Measurements from ENCODE around the gene TP63. TPM values are rescaled to one million over a fixed set of nuclear protein-coding genes. Genes with fewer than 3 reads are reported as not detected.

The TP63 gene
- total and polyA plus RNA-seq, 2 experiments from 2014 or later: not detected

DNA sequence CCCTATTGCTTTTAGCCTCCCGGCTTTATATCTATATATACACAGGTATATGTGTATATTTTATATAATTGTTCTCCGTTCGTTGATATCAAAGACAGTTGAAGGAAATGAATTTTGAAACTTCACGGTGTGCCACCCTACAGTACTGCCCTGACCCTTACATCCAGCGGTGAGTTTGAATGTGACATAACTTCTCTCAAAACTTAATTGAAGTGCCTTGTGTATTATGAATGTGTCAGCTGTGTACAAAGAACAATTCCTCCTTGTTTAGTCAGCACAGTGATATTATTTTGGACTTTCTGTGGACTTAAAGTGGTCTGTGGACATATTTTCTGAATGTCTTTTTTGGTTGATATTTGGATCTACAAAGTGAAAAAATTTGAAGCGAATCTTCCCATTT lies 220 bp downstream of the TP63 start (continued):
- TF ChIP-seq, protein P1, sequence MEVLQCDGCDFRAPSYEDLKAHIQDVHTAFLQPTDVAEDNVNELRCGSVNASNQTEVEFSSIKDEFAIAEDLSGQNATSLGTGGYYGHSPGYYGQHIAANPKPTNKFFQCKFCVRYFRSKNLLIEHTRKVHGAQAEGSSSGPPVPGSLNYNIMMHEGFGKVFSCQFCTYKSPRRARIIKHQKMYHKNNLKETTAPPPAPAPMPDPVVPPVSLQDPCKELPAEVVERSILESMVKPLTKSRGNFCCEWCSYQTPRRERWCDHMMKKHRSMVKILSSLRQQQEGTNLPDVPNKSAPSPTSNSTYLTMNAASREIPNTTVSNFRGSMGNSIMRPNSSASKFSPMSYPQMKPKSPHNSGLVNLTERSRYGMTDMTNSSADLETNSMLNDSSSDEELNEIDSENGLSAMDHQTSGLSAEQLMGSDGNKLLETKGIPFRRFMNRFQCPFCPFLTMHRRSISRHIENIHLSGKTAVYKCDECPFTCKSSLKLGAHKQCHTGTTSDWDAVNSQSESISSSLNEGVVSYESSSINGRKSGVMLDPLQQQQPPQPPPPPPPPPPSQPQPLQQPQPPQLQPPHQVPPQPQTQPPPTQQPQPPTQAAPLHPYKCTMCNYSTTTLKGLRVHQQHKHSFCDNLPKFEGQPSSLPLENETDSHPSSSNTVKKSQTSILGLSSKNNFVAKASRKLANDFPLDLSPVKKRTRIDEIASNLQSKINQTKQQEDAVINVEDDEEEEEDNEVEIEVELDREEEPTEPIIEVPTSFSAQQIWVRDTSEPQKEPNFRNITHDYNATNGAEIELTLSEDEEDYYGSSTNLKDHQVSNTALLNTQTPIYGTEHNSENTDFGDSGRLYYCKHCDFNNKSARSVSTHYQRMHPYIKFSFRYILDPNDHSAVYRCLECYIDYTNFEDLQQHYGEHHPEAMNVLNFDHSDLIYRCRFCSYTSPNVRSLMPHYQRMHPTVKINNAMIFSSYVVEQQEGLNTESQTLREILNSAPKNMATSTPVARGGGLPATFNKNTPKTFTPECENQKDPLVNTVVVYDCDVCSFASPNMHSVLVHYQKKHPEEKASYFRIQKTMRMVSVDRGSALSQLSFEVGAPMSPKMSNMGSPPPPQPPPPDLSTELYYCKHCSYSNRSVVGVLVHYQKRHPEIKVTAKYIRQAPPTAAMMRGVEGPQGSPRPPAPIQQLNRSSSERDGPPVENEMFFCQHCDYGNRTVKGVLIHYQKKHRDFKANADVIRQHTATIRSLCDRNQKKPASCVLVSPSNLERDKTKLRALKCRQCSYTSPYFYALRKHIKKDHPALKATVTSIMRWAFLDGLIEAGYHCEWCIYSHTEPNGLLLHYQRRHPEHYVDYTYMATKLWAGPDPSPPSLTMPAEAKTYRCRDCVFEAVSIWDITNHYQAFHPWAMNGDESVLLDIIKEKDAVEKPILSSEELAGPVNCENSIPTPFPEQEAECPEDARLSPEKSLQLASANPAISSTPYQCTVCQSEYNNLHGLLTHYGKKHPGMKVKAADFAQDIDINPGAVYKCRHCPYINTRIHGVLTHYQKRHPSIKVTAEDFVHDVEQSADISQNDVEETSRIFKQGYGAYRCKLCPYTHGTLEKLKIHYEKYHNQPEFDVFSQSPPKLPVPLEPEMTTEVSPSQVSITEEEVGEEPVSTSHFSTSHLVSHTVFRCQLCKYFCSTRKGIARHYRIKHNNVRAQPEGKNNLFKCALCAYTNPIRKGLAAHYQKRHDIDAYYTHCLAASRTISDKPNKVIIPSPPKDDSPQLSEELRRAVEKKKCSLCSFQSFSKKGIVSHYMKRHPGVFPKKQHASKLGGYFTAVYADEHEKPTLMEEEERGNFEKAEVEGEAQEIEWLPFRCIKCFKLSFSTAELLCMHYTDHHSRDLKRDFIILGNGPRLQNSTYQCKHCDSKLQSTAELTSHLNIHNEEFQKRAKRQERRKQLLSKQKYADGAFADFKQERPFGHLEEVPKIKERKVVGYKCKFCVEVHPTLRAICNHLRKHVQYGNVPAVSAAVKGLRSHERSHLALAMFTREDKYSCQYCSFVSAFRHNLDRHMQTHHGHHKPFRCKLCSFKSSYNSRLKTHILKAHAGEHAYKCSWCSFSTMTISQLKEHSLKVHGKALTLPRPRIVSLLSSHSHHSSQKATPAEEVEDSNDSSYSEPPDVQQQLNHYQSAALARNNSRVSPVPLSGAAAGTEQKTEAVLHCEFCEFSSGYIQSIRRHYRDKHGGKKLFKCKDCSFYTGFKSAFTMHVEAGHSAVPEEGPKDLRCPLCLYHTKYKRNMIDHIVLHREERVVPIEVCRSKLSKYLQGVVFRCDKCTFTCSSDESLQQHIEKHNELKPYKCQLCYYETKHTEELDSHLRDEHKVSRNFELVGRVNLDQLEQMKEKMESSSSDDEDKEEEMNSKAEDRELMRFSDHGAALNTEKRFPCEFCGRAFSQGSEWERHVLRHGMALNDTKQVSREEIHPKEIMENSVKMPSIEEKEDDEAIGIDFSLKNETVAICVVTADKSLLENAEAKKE (CRISPR knock-in tag; IDR thresholded peaks at IDR 0.05): no peak
- TF ChIP-seq CREB1 (CRISPR knock-in tag; IDR thresholded peaks at IDR 0.05; ENCODE audit: low read depth): no peak
- TF ChIP-seq NANOG (IDR thresholded peaks at IDR 0.05; ENCODE audit: borderline replicate concordance): no peak
- TF ChIP-seq ZNF114 (CRISPR knock-in tag; IDR thresholded peaks at IDR 0.05): no peak
- TF ChIP-seq STAT1 (IDR thresholded peaks at IDR 0.05; ENCODE audit: unreplicated experiment): no peak
- no peak for TF ChIP-seq JUNB (IDR thresholded peaks at IDR 0.05; ENCODE audit: unreplicated experiment)

DNA sequence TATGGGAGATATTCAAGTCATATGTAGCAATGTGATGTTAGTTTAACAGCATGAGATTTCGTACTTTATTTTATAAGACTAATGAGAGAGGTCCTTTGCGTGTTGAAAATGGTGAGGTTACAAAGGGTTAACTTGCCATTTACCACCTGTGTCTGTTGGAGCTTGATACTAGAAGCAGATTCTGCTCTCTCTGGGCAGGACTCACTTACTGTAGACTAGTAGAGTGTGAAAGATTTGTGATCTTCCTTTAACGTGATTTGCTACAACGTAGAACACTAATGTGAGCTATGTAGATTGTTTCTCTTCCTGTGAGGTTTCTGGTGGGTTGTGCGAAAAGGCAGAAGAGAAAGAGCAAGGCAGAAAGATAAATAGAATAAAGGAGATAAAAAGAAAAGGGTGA lies 1.1 kb downstream of the TP63 start:
- Histone ChIP-seq H4K20me1 (replicated peaks; ENCODE audit: insufficient read depth) (no peaks in the 10 kb centered on the region), H2AFZ (0 out of 2 replicates have a peak overlapping the region, but pooled peaks have one; percentile 34), H3K36me3 (ENCODE audit: insufficient read depth) (no peaks in the 10 kb centered on the region), H3K4me3 (no peak overlapping the region), H3K9me2 (ENCODE audit: insufficient read depth) (no peaks in the 10 kb centered on the region), H3K4me2 (no peak overlapping the region), H3K4me1 (ENCODE audit: insufficient read depth) (peaks cover 34% of the 10 kb centered on the region), H3F3A (replicated peaks; ENCODE audit: low read depth) (no peaks in the 10 kb centered on the region), H3K79me2 (replicated peaks; ENCODE audit: insufficient read depth) (no peaks in the 10 kb centered on the region), H3K27me3 (ENCODE audit: insufficient read depth) (no peaks in the 10 kb centered on the region), H3K27ac (ENCODE audit: low read depth) (no peak overlapping the region)
- Mint-ChIP-seq H3K27me3 (ENCODE audit: insufficient read depth, low read depth, poor library complexity) (peaks cover 2% of the 10 kb centered on the region), H3K4me3 (no peak overlapping the region), H3K9me3 (no peaks in the 10 kb centered on the region), H3K27ac (peak overlapping the region; percentile 22; the same call in 1 of the 2 replicates), H3K36me3 (ENCODE audit: low read depth) (no peaks in the 10 kb centered on the region), H3K4me1 (peaks cover 43% of the 10 kb centered on the region)
- ATAC-seq (no peak), DNase-seq (ENCODE audit: low spot score) (peak; percentile 19)
- TF ChIP-seq JUNB (IDR thresholded peaks at IDR 0.05; ENCODE audit: unreplicated experiment): no peak
- TF ChIP-seq, protein P1 (CRISPR knock-in tag; IDR thresholded peaks at IDR 0.05): no peak
- no peak for TF ChIP-seq NANOG (IDR thresholded peaks at IDR 0.05; ENCODE audit: borderline replicate concordance)
- TF ChIP-seq POLR2AphosphoS5 (IDR thresholded peaks at IDR 0.05; ENCODE audit: low read depth): no peak
- TF ChIP-seq EZH2phosphoT487 (IDR thresholded peaks at IDR 0.05; ENCODE audit: unreplicated experiment): no peak
- no peak for TF ChIP-seq CREB1 (CRISPR knock-in tag; IDR thresholded peaks at IDR 0.05; ENCODE audit: low read depth)
- TF ChIP-seq EZH2 (IDR thresholded peaks at IDR 0.05; ENCODE audit: low read depth, unreplicated experiment): no peak
- TF ChIP-seq ZNF114 (CRISPR knock-in tag; IDR thresholded peaks at IDR 0.05): no peak

Measured in GM23338 (cell line).